GM11168 (cell line): Measurements from ENCODE around the gene SCNM1.
"Not testable (repeated sequence)": the region's sequence is repeated elsewhere in the genome, so short reads cannot be mapped to it uniquely, and the experiment has no call there.

ENCODE experiments used
- in situ Hi-C: fragments of 300-500 bp; cut with MboI; formaldehyde crosslinking; loops from one replicate; pipeline ENCODE4 v1.12.0; 2022; ENCODE audit warnings: low sequenced_read_pairs; ENCODE audit not compliant: unreplicated experiment

The SCNM1 gene

DNA sequence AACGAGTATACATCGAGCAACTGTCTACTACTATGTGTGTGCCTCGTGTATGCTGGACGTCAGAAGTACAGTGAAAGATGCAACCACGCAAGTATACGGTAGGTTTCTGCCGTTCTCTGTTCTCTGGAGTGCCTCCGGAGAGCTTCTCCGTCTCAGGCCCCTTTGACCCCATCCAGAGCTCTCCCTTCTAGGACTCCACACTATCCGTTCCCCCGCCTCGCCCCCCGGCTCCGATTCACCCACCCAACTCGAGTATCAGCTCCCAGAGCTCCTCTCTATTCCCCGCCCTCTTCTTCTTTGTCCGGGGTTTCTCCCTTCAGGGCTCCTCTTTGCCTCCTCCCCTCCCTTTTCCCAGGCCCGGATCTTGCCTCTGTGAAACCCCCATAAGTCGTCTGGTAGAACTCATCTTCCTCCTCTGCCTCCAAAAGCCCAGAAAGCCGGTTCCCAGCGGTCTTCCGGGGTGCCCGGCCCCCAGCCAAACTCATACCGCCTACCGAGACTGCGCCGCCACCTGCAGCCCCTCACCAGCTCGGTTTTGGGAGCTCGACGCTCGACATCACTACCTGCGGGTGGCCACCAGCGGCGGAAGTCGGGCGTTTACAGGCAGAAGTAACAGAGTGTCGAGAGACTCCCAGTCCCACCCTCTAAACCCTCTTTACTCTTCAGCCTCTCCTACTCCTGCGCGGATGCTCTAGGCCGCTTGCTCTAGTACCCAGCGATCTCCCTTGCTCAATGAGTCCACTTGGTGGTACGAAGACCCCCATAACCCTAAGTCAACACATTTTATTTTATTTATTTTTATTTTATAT lies 23.9 kb downstream of the SCNM1 start, which contains the start of gene VPS72:
Gene VPS72, minus strand, starts transcription at position 561 of the 809 bp plus-strand sequence. Its CDS starts 76 bp downstream, at position 485.
- in situ Hi-C loops = no loop called here

DNA sequence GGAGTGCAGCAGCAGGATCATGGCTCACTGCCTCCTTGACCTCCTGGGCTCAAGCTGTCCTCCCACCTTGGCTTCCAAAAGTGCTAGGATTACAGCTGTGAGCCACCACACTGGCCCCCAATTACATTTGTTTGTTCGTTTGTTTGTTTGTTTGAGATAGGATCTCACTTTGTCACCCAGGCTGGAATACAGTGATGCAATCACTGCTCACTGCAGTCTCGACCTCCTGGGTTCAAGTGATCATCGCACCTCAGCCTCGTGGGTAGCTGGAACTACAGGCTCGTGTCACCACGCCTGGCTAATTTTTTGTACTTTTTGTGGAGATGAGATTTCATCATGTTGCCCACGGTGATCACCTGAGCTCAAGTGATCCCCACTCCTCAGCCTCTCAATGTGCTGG lies 26.1 kb downstream of the SCNM1 start:
- in situ Hi-C loops = no loop called here

DNA sequence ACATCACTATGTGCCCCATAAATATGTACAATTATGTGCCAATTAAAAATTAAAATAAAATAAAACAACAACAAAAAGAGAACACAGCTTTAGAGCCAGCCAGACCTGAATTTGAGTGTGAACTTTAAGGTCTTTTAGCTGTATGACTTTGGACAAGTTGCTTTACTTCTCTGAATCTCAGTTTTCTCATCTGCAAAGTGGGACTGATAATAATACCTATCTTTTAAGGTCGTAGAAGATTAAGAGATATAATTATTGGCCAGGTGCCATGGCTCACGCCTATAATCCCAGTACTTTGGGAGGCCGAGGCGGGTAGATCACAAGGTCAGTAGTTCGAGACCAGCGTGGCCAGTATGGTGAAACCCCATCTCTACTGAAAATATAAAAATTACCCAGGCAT lies 27.4 kb downstream of the SCNM1 start:
- in situ Hi-C loops = no loop called here

DNA sequence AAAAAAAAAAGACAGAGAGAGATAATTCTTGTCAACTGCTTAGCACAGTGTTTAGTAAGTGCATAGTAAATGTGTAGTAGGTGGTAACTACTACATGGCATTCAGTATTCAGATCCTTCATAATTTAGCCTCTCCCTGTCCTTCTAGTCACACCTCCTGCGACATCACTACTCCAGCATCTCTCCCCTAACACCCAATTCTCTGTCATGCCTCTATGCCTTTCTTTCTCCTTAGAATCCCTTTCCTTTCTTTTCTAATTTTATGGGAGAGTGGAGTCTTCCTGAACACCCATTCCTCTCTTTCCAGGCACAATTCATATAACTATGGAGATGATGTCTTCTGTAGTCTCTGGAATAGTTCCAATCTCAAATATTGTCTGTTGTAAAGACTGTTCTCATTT lies 27.9 kb downstream of the SCNM1 start:
- in situ Hi-C loops = no loop called here

DNA sequence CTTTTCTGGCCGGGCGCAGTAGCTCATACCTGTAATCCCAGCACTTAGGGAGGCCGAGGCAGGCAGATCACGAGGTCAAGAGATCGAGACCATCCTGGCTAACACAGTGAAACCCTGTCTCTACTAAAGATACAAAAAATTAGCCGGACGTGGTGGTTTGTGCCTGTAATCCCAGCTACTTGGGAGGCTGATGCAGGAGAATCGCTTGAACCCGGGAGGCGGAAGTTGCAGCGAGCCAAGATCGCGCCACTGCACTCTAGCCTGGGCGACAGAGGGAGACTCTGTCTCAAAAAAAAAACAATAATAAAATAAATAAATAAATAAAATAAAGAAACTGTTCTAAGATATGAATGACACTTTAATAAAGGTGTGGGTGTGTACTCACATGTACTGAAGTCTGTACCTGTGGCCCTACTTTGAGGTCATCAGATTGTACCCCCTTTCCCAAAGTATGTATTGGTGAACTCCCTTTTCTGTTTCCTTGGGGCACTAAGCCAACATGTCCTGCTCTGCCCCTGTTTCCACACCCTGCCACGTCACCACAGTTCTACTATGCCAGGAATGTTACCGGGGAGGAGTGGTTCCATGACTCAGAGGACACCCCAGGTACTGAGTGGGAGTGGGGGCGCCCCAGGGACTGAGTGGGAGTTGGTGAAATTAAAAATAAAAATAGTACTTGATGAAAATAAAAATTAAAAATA lies 29.1 kb downstream of the SCNM1 start:
- in situ Hi-C loops = not testable (repeated sequence)

DNA sequence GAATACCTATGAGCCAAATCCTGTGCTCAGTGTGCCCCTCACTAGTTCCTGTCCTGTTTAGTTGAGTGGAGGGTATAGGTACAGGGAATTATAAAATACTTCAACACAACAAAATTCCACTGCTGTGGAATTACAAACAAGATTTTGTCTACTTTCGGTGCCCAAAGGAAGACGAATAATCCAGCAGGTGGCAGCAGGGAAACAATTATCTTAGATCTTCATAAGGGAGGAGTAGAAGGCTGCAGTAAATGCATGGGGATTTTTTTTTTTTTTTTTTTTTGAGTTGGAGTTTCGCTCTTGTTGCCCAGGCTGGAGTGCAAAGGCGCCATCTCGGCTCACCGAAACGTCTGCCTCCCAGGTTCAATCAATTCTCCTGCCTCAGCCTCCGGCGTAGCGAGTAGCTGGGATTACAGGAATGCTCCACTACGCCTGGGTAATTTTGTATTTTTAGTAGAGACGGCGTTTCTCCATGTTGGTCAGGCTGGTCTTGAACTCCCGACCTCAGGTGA lies 30.4 kb downstream of the SCNM1 start:
- in situ Hi-C loops = no loop called here

DNA sequence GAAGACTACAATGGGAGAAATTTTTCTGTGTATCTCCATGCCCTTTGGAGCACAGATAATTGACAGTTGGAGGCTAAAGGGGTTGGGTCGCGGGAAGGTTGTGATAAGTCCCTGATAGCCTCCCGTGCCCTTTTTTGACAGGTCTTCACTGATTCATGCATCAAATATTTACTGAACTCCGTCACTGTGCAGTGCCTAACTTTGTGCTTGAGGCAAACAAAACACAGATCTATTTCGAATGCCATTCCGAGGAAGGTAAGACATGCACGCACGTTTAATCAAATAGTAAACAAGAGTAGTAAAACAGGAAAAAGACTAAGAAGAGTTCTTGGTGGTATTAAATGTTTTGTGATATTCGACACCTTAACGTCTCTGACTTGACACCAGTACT lies 31.9 kb downstream of the SCNM1 start:
- in situ Hi-C loops = no loop called here

DNA sequence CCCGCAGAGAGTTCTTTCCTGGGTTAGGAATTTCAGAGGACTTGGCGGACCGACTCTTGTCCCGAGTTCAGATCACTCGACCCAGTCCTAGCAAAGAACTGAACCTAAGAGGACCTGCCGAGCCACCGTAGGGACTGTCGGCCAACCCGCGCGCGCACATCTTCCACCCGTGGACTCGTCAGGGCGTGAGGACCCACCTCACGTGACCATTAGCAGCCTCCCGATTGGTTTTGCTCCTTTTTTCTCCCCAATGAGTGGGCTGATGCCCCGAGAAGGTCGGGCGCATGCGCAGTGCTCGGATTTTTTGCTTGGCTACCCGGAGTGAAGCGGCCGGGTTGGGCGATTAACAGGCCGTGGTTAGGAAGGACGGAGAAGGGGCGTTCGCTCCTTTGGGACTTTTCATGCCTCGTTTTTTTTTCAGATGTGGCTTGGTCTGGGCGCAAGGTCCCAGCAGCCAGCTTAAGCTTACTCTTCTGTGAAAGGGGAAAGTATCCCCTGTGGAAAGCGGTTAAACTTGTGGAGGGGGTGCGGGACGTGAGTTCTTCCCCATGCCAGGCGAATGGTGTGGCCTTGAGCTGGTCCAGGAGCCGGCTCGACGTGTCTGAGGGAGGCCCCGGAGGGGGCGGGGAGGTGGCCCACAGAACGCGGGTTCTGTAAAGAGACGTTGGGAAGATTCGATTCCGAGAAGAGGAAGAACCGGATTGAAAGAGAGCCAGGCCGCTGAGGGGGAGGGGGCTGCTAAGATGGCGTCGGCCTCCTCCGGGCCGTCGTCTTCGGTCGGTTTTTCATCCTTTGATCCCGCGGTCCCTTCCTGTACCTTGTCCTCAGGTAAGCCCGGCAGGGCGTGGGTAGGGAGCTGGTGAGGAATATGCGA lies 32.5 kb downstream of the SCNM1 start, which contains the start of gene PIP5K1A:
Gene PIP5K1A, plus strand, starts transcription at position 299 of the 874 bp plus-strand sequence. Its CDS starts 445 bp downstream, at position 744.
- in situ Hi-C loops = no loop called here

DNA sequence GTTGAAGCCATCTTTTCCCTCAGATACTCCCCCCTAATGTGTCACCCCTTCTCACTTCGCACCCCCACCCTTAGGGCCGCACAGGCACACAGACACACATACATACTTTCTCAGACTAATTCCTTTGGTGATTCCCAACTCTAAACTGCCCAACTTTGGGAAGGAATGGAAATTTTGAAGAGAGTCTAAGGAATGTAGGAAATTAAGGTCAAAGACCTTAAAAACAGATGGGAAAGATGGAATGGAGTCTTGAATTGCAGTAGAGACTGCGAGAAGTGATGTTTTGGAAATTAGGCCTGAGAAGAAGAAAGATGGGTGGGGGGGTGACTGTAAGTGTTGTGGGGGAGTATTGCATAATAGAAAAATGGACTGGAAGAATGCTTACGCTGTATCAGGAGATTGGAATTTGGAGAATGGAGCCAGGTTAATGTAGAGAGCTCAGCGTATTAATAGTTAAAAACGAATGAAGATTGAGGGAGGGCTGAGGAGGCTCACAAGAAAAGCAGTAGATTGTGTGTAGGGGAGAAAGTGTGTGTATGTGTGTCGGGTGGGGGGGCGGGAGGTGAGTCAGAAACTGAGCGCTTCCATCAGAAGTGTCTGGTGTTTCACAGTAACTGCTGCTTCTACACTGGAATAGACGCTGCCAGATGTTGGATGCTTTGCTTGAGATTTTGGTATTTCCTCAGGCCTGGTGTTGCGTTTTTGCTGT lies 34.1 kb downstream of the SCNM1 start:
- in situ Hi-C loops = no loop called here

DNA sequence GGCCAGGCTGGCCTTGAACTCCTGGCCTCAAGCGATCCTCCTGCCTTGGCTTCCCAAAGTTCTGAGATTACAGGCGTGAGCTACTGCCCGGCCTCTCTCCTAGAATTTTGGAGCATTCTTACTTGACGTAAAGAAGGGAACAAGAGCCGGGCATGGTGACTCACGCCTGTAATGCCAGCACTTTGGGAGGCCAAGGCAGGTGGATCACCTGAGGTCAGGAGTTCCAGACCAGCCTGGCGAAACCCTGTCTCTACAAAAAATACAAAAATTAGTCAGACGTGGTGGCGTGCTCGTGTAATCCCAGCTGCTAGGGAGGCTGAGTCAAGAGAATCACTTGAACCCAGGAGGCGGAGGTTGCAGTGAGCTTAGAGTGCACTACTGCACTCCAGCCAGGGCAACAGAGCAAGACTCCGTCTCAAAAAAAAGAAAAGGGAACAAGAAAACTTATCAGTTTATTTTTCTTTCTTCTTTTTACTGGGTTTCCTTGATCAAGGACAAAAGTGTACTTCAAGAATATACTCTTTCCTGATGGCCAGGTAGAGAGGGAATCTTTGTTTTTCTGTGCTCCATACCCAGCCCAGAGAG lies 39.5 kb downstream of the SCNM1 start:
- in situ Hi-C loops = not testable (repeated sequence)

DNA sequence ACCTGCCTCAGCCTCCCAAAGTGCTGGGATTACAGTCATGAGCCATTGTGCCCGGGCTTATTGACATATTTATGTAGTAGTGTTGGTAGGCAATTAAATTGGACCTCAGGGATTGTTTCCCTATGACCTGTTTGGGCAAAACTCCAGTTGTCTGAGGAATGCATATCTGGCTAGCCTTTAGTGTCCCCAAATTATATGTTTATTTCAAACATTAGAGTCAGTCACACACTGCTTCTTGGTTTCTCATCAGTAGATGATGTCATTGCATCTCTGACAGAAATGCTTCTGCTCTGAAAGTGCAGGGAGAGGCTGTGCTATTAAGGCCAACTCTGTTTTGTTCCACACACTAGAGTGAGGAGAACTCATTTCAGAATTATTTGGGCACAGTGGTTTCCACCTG lies 44.9 kb downstream of the SCNM1 start:
- in situ Hi-C loops = no loop called here

DNA sequence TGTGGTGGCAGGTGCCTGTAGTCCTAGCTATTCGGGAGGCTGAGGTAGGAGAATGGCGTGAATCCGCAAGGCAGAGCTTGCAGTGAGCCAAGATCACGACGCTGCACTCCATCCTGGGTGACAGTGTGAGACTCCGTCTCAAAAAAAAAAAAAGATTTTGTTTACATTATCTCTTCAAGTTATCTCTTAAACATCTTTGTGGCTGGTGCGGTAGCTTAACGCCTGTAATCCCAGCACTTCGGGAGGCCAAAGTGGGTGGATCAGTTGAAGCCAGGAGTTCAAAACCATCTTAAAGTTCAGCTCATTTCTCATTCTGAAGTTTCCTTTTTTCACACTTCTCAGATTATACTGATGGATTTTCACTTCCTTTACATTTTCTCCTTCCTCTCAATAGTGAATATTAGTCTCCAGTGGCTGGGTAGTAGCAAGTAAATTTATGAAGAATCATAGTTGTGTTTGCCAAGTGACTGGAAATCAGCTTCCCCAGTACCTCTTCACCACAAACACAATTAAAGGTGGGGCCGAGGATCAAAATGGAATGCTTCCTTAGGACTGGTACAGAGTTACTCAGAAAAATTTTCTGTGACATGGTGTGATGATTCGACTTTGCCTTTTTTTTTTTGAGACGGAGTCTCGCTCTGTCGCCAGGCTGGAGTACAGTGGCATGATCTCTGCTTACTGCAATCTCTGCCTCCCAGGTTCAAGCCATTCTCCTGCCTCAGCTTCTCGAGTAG lies 46.2 kb downstream of the SCNM1 start:
- in situ Hi-C loops = no loop called here

DNA sequence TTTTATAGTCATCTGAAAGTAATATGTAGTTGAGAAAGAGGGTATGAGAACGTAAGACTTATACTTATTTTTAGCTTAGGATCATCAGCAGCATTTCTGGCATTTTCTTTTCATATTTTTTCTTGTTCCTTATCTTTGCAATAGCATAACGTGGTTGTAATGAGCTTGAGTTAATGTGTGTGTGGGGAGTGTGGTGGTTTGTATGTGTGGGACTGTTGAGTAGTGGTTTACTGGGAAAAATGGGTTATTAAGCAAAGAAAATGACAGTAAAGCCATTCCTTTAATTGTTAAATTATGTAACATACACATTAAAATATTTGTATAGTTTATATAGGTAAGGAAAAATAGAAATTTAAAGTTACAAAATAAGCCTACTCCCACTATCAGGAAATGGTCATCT lies 47.6 kb downstream of the SCNM1 start:
- in situ Hi-C loops = no loop called here
